Gastrocnemius medialis (tissue), 4 donors: Measurements from ENCODE around the gene LSS. TPM values are rescaled to one million over a fixed set of nuclear protein-coding genes. Genes with fewer than 3 reads are reported as not detected.

Experiments used
- ATAC-seq, 2 donors: fragments of 150-250 bp; one replicate each; pipeline ENCODE4 v1.9.1; 2016
- DNase-seq, 2 donors: peaks; one replicate each; pipeline ENCODE4 v3.0.0-alpha.2; 2019
- H3K27ac ChIP-seq, 4 donors: fragments of 200-600 bp; sonication (generic); 1 replicate in 1 of 4; 2 replicates in 3 of 4; pipeline ENCODE4 v1.5.1; 2016 to 2018; ENCODE audit warnings: mild to moderate bottlenecking in 2 of 4, moderate library complexity in 1 of 4
- H3K27me3 ChIP-seq, 3 donors: fragments of 200-600 bp; sonication (generic) in 2 of 3; 1 replicate in 1 of 3; 2 replicates in 2 of 3; pipeline versions ENCODE4 v1.5.1 to v1.6.0; 2016 to 2019; ENCODE audit warnings: mild to moderate bottlenecking in 1 of 3, moderate library complexity in 1 of 3
- H3K36me3 ChIP-seq, 2 donors: fragments of 200-600 bp; sonication (generic) in 1 of 2; one replicate each; pipeline ENCODE4 v1.5.1; 2017 to 2018
- H3K4me1 ChIP-seq, 2 donors: fragments of 200-600 bp; sonication (generic) in 1 of 2; one replicate each; pipeline ENCODE4 v1.5.1; 2016 to 2017; ENCODE audit warnings: mild to moderate bottlenecking in 2 of 2
- H3K4me3 ChIP-seq, 4 donors: fragments of 200-600 bp; sonication (generic) in 3 of 4; 1 replicate in 1 of 4; 2 replicates in 3 of 4; pipeline ENCODE4 v1.5.1; 2016 to 2019; ENCODE audit warnings: mild to moderate bottlenecking in 2 of 4
- H3K9me3 ChIP-seq, 3 donors: fragments of 200-600 bp; sonication (generic) in 2 of 3; 1 replicate in 1 of 3; 2 replicates in 2 of 3; pipeline ENCODE4 v1.5.1; 2016 to 2019
- POLR2A ChIP-seq, 2 donors: fragments of 450-650 bp; IDR thresholded peaks; one replicate each; pipeline ENCODE4 v1.6.1; 2017; ENCODE audit warnings: antibody characterized with exemption in 2 of 2, mild to moderate bottlenecking in 2 of 2, moderate library complexity in 2 of 2
- in situ Hi-C, 4 donors: fragments of 200-750 bp; cut with MboI; loops; one replicate each; pipeline versions ENCODE4 v1.15.0 to v1.8.0; 2017; ENCODE audit warnings: low sequenced_read_pairs in 4 of 4
- intact Hi-C: fragments of 100-400 bp; cut with DNase I; formaldehyde crosslinking; loops from one replicate; pipeline ENCODE4 v1.15.1; 2023; ENCODE audit warnings: low total_unique reads
- total RNA-seq, 4 donors: library from RNA; depleted of rRNA; stranded (reverse); fragments of >200 nt; gene quantifications; one replicate each; pipeline versions ENCODE4 v1.1.0 to v1.2.3, GENCODE V29; 2016
- TF ChIP-seq, protein P1 (sequence below), 5 experiments: fragments of 450-650 bp in 3 of 5; fragments of 200-600 bp in 2 of 5; sonication (generic) in 2 of 5; IDR thresholded peaks in 4 of 5; conservative IDR thresholded peaks in 1 of 5; 1 replicate in 4 of 5; 2 replicates in 1 of 5; pipeline ENCODE4 v1.5.1; 2016 to 2019; ENCODE audit warnings: antibody characterized with exemption in 5 of 5, mild to moderate bottlenecking in 3 of 5, moderate library complexity in 3 of 5

LSS gene
- total RNA-seq, 4 donors from 2014 or later, result 26.4 to 47.2 (median 32.7) TPM

DNA sequence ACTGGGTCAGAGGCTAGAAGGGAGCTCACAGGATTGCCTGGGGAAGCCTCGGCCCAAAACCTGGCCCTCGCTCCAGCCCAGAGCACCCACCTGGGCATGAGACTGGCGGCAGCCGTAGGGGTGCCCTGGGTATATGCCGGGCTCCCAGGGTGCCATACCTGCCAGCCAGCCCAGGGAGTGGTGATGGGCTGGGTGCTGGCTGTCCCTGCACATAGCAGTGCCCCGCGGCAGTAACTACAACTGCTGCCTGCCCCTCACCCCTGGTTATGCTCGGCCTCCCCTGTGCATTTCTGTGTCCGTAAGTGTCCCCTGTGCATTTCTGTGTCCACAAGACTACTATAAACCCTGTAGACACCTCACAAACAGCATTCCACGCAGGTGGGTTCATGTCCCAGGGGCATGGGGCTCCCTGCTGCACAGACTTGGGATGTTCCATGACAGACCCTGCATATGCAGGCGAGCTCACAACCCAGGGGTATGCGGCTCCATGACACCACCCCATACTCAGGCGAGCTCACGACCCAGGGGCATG is 38.5 kb downstream of the LSS start:
- peaks cover 0 to 26% of the 10 kb centered on the region in 2 donors for H3K36me3 ChIP-seq
- no peaks in the 10 kb centered on the region for H3K27me3 ChIP-seq
- H3K4me3 ChIP-seq, result no peak overlapping the region
- DNase-seq (no peak), ATAC-seq (no peak)
- no peaks in the 10 kb centered on the region for H3K9me3 ChIP-seq
- in situ Hi-C loops (no loop called here), intact Hi-C loops (loop anchor here (2.0 to 5.0 kb wide), 2 partner anchors 39 to 132 kb away; partner anchors contain the start of genes C21orf58, LSS and PCNT)
- TF ChIP-seq, protein P1, sequence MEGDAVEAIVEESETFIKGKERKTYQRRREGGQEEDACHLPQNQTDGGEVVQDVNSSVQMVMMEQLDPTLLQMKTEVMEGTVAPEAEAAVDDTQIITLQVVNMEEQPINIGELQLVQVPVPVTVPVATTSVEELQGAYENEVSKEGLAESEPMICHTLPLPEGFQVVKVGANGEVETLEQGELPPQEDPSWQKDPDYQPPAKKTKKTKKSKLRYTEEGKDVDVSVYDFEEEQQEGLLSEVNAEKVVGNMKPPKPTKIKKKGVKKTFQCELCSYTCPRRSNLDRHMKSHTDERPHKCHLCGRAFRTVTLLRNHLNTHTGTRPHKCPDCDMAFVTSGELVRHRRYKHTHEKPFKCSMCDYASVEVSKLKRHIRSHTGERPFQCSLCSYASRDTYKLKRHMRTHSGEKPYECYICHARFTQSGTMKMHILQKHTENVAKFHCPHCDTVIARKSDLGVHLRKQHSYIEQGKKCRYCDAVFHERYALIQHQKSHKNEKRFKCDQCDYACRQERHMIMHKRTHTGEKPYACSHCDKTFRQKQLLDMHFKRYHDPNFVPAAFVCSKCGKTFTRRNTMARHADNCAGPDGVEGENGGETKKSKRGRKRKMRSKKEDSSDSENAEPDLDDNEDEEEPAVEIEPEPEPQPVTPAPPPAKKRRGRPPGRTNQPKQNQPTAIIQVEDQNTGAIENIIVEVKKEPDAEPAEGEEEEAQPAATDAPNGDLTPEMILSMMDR (IDR thresholded peaks at IDR 0.05 in 4 of 5, conservative IDR thresholded peaks at IDR 0.05 in 1 of 5), result no peak
- TF ChIP-seq POLR2A (IDR thresholded peaks at IDR 0.05), result no peak
- H3K4me1 ChIP-seq, result peaks cover 25 to 34% of the 10 kb centered on the region in 2 donors
- peak overlapping the region; percentile 89 to 90 (median 90) for H3K27ac ChIP-seq

DNA sequence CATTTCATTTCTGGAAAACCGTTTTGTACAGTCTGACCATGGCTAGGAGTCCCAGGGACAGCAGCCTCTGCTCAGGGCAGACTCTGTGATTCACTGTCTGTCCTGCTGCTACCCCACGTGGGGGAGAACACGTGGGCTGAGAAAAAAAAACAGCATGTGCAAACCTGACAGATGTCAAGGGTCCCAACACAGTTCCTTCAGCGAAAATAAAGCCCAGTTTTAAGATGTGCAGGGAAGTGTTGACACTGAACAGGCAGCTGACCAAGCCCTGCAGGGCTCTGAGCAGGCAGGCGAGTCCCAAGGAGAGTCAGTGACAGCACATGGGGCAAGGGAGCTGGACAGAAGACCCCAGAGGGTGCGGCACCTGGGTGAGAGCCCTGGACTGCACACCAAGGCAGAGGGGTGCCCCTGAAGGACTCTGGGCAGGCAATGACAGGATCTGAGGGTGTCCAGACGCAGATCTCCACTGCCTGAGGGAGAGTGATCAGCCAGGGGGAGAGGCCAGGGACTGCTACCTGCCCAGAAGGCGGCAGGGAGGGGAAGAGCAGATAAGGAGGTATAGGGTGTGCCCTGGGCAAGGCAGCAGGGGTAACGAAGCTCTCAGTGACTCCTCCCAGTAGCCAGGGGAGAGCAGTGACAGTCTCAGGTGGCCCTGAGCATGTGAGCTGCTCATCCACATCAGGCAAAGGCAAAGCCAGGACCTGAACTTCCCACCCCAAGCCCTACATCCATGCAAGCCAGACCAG is 39.2 kb downstream of the LSS start:
- Histone ChIP-seq H3K36me3 (peaks cover 0 to 22% of the 10 kb centered on the region in 2 donors), H3K4me3 (no peak overlapping the region), H3K27ac (peak overlapping the region; percentile 89 to 90 (median 90)), H3K9me3 (no peaks in the 10 kb centered on the region), H3K4me1 (peaks cover 27 to 34% of the 10 kb centered on the region in 2 donors), H3K27me3 (no peaks in the 10 kb centered on the region)
- TF ChIP-seq POLR2A (IDR thresholded peaks at IDR 0.05), result no peak
- TF ChIP-seq, protein P1 (IDR thresholded peaks at IDR 0.05 in 4 of 5, conservative IDR thresholded peaks at IDR 0.05 in 1 of 5), result no peak
- in situ Hi-C loops (no loop called here), intact Hi-C loops (loop anchor here (2.0 to 5.0 kb wide), 2 partner anchors 39 to 133 kb away; partner anchors contain the start of genes C21orf58, LSS and PCNT)
- no peak for DNase-seq
- ATAC-seq, result peak in 1 of 2 donors; percentile 34

GRCh38 chr21:46188226-46189212 is 40.1 kb downstream of the LSS start:
- DNase-seq (peak; percentile 80 to 87), ATAC-seq (peak; percentile 80 to 88)
- Histone ChIP-seq H3K27me3 (no peaks in the 10 kb centered on the region), H3K4me1 (peaks cover 31 to 34% of the 10 kb centered on the region in 2 donors), H3K27ac (peak overlapping the region; percentile 89 to 90 (median 90)), H3K36me3 (peaks cover 0 to 13% of the 10 kb centered on the region in 2 donors), H3K4me3 (no peak overlapping the region), H3K9me3 (no peaks in the 10 kb centered on the region)
- in situ Hi-C loops (no loop called here), intact Hi-C loops (loop anchor here (2.0 to 5.0 kb wide), 2 partner anchors 40 to 134 kb away; partner anchors contain the start of genes C21orf58, LSS and PCNT)
- TF ChIP-seq POLR2A (IDR thresholded peaks at IDR 0.05), result peak; percentile 15 to 52
- TF ChIP-seq, protein P1 (IDR thresholded peaks at IDR 0.05 in 4 of 5, conservative IDR thresholded peaks at IDR 0.05 in 1 of 5), result no peak

GRCh38 chr21:46187814-46188213 is 40.8 kb downstream of the LSS start:
- peaks cover 0 to 12% of the 10 kb centered on the region in 2 donors for H3K36me3 ChIP-seq
- H3K27me3 ChIP-seq, result no peaks in the 10 kb centered on the region
- TF ChIP-seq, protein P1 (IDR thresholded peaks at IDR 0.05 in 4 of 5, conservative IDR thresholded peaks at IDR 0.05 in 1 of 5), result no peak
- TF ChIP-seq POLR2A (IDR thresholded peaks at IDR 0.05), result no peak
- in situ Hi-C loops (no loop called here), intact Hi-C loops (loop anchor here (2.0 to 5.0 kb wide), 2 partner anchors 41 to 134 kb away; partner anchors contain the start of genes C21orf58, LSS and PCNT)
- no peaks in the 10 kb centered on the region for H3K9me3 ChIP-seq
- DNase-seq (no peak), ATAC-seq (no peak)
- H3K27ac ChIP-seq, result peak overlapping the region; percentile 89 to 90 (median 90)
- H3K4me3 ChIP-seq, result no peak overlapping the region
- H3K4me1 ChIP-seq, result peaks cover 34 to 35% of the 10 kb centered on the region in 2 donors
